ENCODE measurements around the gene CCSER2.
"Not testable (repeated sequence)": the region's sequence is repeated elsewhere in the genome, so short reads cannot be mapped to it uniquely, and the experiment has no call there.

CCSER2 gene, protein sequence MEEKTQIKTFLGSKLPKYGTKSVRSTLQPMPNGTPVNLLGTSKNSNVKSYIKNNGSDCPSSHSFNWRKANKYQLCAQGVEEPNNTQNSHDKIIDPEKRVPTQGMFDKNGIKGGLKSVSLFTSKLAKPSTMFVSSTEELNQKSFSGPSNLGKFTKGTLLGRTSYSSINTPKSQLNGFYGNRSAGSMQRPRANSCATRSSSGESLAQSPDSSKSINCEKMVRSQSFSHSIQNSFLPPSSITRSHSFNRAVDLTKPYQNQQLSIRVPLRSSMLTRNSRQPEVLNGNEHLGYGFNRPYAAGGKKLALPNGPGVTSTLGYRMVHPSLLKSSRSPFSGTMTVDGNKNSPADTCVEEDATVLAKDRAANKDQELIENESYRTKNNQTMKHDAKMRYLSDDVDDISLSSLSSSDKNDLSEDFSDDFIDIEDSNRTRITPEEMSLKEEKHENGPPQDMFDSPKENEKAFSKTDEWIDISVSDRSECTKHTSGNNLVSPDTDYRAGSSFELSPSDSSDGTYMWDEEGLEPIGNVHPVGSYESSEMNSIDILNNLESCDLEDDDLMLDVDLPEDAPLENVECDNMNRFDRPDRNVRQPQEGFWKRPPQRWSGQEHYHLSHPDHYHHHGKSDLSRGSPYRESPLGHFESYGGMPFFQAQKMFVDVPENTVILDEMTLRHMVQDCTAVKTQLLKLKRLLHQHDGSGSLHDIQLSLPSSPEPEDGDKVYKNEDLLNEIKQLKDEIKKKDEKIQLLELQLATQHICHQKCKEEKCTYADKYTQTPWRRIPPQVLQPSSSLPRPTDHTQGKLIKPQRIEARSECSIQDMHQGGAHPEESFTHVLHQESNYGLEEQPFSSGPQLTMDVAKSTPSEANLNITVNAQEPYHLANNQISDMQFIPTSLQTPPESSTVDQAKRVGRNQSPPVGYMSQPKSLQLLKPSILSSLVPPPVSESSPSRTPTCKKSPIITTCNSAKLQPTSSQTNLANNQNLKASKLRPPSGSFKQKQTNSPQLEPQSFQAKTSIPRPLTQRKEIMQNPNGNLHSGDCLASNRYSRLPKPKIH

GRCh38 chr10:84328418-84329195 is at the start of gene CCSER2:
TSS of gene CCSER2 (plus strand) at chr10:84328589. CDS start at chr10:84371053, 42,464 bp downstream.
- peak; percentile 95 for DNase-seq (ENCODE audit: low read depth)
- TF ChIP-seq CTCF (IDR thresholded peaks at IDR 0.05; ENCODE audit: insufficient read depth, low read depth, low read length, missing control alignments), result no peak
- peak within 1 kb of the TSS; percentile 79 for H3K4me3 ChIP-seq (ENCODE audit: low read depth, low read length)

- H3K4me3 ChIP-seq (ENCODE audit: low read depth, low read length); DNase-seq (ENCODE audit: low read depth): not testable (repeated sequence)
These were observed 48.4 kb upstream of the CCSER2 start for GRCh38 chr10:84279876-84280475.

DNA sequence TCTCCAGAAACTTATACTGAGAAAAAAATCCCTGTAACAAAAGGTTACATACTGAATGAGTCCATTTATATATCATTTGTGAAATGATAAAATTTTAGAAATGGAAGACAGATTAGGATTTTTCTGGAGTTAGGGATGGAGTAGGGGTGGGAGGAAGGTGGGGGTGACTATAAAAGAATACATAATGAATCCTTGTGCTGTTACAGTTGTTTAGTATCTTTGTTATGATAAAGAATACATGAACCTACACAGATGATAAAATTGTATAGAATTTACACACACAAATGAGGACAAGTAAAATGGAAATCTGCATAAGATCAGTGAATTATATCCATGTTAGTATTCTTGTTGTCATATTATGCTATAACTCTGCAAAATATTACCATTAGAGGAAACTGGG is 41.7 kb upstream of the CCSER2 start:
- no peak for DNase-seq (ENCODE audit: low read depth)
- H3K4me3 ChIP-seq (ENCODE audit: low read depth, low read length), result no peak overlapping the region
- no peak for TF ChIP-seq CTCF (IDR thresholded peaks at IDR 0.05; ENCODE audit: insufficient read depth, low read depth, low read length, missing control alignments)

DNA sequence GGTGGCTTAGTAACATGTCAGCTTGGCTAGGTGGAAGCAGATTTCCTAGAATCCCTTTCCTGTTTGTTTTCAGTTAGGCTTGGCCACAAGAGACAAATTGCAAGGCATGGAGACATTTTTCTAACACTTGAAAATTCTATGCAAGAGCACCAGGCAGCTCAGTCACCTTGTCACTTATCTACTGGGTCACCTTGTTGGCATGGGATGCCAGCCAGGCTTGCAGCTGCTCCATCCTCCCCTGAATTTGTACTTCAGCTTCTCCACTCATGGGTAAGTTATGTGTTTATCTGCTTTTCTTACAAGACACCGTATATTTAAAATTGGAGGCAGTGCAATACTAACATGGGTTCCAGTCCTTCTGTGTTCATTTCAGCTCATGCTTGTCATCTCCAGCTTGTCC is 40.2 kb upstream of the CCSER2 start:
- H3K4me3 ChIP-seq (ENCODE audit: low read depth, low read length), result no peak overlapping the region
- TF ChIP-seq CTCF (IDR thresholded peaks at IDR 0.05; ENCODE audit: insufficient read depth, low read depth, low read length, missing control alignments), result no peak
- no peak for DNase-seq (ENCODE audit: low read depth)

GRCh38 chr10:84289521-84290200 is 38.7 kb upstream of the CCSER2 start:
- no peak overlapping the region for H3K4me3 ChIP-seq (ENCODE audit: low read depth, low read length)
- no peak for DNase-seq (ENCODE audit: low read depth)
- no peak for TF ChIP-seq CTCF (IDR thresholded peaks at IDR 0.05; ENCODE audit: insufficient read depth, low read depth, low read length, missing control alignments)

GRCh38 chr10:84290235-84290634 is 38.2 kb upstream of the CCSER2 start:
- no peak overlapping the region for H3K4me3 ChIP-seq (ENCODE audit: low read depth, low read length)
- TF ChIP-seq CTCF (IDR thresholded peaks at IDR 0.05; ENCODE audit: insufficient read depth, low read depth, low read length, missing control alignments), result no peak
- DNase-seq (ENCODE audit: low read depth), result no peak

All from GM12865 (cell line).